ENCODE results near the gene C16orf54.
"Not testable (repeated sequence)": the region's sequence is repeated elsewhere in the genome, so short reads cannot be mapped to it uniquely, and the experiment has no call there.

C16orf54 gene

DNA sequence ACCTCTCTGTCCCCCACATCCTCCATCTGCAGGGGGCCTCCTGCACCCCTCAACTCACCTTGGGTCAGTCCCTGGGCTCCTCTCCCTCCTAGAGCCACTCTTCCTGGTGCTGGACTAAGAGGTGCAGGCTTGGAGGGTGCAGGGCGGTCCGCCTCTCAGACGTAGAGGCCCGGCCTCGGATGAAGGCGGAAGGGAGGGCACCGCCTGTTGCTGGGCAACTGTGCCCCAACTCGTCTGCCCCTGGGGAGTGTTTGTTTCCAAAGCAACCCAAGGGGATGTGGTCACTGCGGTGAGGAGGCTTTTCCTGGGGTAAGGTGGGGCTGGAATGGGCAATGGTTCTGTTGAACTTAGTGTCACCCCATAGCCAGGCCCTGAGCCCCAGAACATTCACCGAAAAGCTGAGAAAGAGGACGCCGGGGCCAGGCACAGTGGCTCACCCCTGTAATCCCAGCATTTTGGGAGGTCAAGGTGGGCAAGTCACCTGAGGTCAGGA lies at the start of gene C16orf54:
Gene C16orf54, minus strand, starts transcription at position 138 of the 493 bp plus-strand sequence. CDS start 1,039 bp downstream, outside the sequence.
- FAIRE-seq, result no peak

DNA sequence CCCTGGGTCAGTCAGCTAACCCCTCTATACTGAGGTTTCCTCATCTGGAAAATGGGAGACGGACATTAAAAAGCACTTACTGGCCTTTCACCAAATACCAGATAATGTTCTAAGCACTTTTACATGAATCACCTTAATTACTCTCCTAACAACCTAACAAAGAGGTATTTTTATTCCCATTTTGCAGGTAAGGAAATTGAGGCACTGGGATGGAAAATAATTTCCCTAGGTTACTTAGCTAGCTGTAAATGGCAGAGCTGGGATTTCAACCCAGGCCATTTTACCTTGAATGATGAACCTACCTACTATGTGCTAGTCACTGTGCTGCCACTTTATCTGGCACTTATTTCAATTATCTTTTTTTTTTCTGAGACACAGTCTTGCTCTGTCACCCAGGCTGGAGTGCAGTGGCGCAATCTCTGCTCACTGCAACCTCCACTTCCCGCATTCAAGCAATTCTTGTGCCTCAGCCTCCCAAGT lies 48.5 kb upstream of the C16orf54 start:
- no peak for FAIRE-seq

- FAIRE-seq, result not testable (repeated sequence)
Observed at GRCh38 chr16:29793153-29793552, 47.4 kb upstream of the C16orf54 start.

- no peak for FAIRE-seq
Observed at GRCh38 chr16:29791845-29792807, 46.3 kb upstream of the C16orf54 start.

GRCh38 chr16:29790949-29791844 lies 45.4 kb upstream of the C16orf54 start:
- FAIRE-seq, result no peak

DNA sequence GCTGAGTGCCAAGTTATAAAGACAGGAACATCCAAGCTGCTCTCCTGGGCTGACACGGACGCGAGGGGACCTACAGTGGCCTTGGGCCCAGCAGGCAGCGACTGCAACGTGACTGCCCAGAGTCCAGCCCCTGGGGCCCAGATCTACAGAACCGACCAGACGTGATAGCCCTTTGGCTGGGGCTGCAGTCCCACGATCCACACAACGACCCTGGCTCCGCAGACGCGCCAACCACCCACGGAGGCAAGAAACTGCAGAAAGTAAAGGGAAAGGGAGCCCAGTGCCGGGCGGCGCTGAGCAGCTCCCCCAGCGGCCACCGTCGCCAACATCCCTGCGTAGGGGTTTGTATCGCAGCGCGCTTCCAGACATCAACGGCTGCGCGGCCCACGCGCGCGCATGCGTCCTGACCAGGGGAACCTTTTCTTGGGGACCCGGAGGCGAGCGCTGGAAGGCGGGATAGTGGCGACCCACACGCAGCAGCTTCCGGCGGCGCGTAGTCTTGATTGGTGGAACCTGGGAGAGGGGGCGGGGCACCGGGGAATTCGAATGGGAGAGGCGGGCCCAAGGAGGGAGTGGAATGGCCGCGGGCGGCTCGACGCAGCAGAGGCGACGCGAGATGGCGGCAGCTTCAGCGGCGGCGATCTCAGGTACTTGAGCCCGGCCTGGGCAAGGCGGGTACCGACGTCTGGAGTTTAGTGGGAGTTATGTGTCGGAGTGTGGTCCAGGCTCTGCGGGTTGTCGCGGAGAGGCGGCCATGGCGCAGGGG lies 44.6 kb upstream of the C16orf54 start, which contains the start of gene KIF22:
Gene KIF22, plus strand, starts transcription at position 569 of the 766 bp plus-strand sequence. Its CDS starts 9 bp downstream, at position 578.
- no peak for FAIRE-seq

DNA sequence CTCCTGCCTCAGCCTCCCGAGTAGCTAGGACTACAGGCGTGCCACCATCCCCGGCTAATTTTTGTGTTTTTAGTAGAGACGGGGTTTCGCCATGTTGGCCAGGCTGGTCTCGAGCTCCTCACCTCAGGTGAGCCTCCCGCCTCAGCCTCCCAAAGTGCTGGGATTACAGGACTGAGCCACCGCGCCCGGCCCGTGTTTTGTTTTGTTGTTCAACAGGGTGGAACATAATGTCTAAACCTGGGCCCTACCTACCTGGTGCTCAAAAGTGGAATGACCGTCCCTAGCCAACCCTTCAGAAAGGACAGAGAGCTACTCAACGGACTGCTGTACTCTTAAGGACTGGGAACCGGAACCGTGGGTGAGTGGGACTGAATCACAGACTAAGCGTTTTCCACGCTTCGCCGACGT lies 44.0 kb upstream of the C16orf54 start:
- FAIRE-seq, result no peak

- FAIRE-seq, result not testable (repeated sequence)
Observed at GRCh38 chr16:29787155-29787554, 41.4 kb upstream of the C16orf54 start.

GRCh38 chr16:29784901-29785500 lies 39.2 kb upstream of the C16orf54 start:
- no peak for FAIRE-seq

GRCh38 chr16:29784157-29784556 lies 38.4 kb upstream of the C16orf54 start:
- no peak for FAIRE-seq

DNA sequence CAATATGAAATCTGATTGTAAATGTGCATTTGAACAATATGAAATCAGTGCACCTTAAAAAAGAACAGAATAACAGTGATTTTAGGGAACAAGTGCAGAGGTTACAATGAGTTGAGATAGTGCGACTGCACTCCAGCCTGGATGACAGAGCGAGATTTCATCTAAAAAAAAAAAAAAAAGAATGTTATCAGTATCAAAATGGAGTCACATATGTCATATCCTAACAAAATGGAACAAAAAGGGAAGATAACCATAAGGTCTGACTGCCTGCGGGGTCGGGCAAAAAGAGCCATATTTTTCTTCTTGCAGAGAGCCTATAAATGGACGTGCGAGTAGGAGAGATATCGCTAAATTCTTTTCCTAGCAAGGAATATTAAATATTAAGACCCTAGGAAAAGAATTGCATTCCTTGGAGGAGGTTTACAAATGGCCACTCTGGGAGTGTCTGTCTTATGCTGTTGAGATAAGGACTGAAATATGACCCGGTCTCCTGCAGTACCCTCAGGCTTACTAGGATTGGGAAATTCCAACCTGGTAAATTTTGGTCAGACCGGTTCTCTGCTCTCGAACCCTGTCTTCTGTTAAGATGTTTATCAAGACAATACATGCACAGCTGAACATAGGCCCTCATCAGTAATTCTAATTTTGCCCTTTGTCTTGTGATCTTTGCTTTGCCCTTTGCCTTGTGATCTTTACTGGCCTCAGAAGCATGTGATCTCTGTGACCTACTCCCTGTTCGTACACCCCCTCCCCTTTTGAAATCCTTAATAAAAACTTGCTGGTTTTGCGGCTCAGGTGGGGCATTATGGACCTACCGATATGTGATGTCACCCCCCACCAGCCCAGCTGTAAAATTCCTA lies 37.5 kb upstream of the C16orf54 start:
- FAIRE-seq, result not testable (repeated sequence)

- FAIRE-seq, result no peak
Observed at GRCh38 chr16:29779474-29779873, 33.7 kb upstream of the C16orf54 start.

GRCh38 chr16:29777576-29778350 lies 32.0 kb upstream of the C16orf54 start, which contains the start of gene ZG16:
ZG16 (plus strand) TSS chr16:29778256; CDS start chr16:29779267, 1,011 bp downstream.
- no peak for FAIRE-seq

DNA sequence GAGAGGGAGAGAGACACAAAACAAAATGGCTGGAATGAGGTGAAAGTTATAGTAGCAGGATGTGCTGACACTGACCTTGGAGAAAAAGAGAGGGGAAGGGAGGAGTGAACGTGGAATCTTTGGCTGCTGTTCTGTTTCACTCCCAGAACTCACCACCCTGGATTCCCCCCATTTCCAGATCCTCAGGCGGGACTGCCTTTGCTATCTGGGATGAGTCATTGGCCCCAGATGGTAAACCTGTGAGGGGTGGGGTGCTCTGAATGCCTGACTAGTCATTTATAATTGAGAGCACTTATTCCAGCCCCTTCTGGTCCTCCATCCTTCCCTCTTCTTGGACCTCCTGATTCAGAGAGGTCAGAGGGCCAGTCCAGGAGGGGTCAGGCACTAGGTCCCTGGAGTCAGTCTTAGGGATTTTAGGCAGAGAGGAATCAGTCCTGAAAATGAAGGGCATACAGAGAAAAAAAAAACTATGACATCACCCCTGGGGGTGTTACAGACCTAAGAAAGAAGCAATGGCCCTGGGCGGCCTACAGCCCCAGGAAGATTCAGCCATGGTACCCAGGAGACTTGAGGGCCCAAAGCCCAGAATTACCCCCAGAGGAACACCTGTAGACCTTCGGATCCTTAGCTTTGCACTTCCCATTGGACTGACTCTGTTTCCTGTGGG lies 30.1 kb upstream of the C16orf54 start:
- no peak for FAIRE-seq

DNA sequence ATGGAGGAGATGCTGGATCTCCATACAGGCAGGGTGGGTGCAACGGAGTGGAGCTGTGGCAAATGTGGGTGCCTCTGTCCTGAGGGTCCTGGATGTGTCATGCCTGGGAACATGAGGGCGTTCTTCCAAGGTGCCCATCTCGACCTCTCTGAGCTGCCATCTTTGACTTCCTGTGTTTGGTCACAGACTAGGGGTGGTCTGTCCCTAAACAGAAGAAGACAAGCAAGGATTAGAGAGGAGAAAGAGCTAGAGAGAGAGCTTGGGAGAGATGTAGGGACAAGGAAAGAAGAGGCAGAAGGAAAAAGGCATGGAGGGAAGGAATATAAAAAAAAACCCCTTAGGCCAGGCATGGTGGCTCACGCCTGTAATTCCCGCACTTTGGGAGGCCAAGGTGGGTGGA lies 28.9 kb upstream of the C16orf54 start:
- FAIRE-seq, result no peak

DNA sequence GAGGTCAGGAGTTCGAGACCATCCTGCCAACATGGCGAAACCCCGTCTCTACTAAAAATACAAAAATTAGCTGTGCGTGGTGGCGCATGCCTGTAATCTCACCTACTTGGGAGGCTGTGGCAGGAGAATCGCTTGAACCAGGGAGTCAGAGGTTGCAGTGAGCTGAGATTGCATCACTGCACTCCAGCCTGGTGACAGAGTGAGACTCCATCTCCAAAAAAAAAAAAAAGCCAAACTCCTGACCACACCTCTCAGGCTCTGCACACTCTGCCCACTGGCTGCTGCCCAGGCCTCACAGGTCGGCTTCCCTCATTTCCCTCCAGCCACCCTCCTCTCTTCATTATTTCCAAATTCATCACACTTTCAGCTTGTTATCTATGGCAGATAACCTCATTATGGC lies 26.5 kb upstream of the C16orf54 start:
- FAIRE-seq, result not testable (repeated sequence)

- no peak for FAIRE-seq
Observed at GRCh38 chr16:29770250-29770929, 24.6 kb upstream of the C16orf54 start.

DNA sequence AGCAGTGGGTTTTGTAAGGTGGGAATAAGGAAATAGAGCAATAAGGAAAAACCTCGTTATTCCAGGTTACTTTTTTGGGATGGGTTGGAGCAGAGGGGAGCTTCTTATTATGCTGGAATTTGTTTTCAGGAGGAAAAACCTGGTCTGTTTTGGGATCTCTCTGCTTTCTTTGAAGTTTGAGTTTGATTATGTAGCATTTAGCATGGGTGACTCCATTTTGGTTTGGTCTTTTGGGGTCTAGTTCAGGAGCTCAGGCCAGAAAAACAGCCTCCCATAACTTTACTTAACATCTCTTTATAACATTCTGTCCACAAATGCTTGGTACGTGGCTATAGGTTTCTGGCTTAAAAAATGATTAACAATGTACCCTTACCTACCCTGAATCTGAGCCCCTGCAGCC lies 23.7 kb upstream of the C16orf54 start:
- no peak for FAIRE-seq
